ENCODE results near the gene HES7. TPM values are rescaled to one million over a fixed set of nuclear protein-coding genes. Genes with fewer than 3 reads are reported as not detected.

The HES7 gene
- total RNA-seq, 4 donors from 2014 or later, result 1.4 TPM; not detected in 3

DNA sequence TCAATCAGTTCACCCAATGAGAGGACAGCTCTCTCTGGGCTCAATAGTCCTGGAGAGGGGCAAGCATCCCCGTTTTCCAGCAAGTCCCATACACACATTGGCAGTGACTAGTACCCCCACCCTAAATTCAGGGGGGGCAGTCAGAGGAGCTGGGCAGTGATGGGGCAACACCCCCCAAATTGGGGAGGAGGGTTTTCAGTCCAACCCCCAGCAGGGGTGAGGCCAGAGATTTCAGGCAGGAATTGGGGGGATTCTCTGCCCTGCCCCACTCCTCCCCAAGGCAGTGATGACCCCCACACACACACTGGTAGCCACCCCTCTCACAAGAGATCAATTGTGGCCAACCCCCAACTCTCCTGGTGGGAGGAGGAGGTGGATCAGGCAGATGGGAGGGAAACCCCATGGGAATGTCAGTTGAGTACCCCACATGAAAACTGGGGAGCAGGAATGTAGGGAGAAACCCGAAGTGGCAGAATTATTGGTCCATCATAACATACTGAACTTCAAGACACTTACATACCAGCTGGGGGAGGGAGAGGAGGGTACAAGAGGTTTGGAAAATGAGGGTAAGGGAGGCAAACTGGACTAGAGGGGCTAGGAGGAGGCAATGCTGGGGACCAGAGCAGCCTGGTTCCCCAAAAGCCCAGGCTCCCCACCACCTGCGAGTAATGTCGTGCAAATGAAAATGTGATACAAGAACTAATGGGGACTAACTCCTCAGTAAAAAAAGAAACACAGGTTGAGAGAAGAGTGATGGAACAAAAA lies 35.7 kb upstream of the HES7 start:
- peaks cover 9 to 27% (median 23%) of the 10 kb centered on the region in 4 donors for H3K36me3 ChIP-seq
- H3K27ac ChIP-seq (replicated peaks in 1 of 4), result peak overlapping the region; percentile 100
- DNase-seq (ENCODE audit: extremely low spot score), result no peak
- H3K27me3 ChIP-seq, result no peaks in the 10 kb centered on the region
- intact Hi-C loops (cut with DNase I), result no loop called here
- WGBS, result 71% methylated on average over 4 of the region's 4 CpGs
- no peaks in the 10 kb centered on the region for H3K9me3 ChIP-seq
- peaks cover 49 to 72% (median 71%) of the 10 kb centered on the region in 4 donors for H3K4me1 ChIP-seq
- H3K4me3 ChIP-seq, result no peak overlapping the region
- TF ChIP-seq, protein P1, sequence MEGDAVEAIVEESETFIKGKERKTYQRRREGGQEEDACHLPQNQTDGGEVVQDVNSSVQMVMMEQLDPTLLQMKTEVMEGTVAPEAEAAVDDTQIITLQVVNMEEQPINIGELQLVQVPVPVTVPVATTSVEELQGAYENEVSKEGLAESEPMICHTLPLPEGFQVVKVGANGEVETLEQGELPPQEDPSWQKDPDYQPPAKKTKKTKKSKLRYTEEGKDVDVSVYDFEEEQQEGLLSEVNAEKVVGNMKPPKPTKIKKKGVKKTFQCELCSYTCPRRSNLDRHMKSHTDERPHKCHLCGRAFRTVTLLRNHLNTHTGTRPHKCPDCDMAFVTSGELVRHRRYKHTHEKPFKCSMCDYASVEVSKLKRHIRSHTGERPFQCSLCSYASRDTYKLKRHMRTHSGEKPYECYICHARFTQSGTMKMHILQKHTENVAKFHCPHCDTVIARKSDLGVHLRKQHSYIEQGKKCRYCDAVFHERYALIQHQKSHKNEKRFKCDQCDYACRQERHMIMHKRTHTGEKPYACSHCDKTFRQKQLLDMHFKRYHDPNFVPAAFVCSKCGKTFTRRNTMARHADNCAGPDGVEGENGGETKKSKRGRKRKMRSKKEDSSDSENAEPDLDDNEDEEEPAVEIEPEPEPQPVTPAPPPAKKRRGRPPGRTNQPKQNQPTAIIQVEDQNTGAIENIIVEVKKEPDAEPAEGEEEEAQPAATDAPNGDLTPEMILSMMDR (IDR thresholded peaks at IDR 0.05), result no peak
- TF ChIP-seq POLR2A (IDR thresholded peaks at IDR 0.05; ENCODE audit: low read depth), result no peak
- TF ChIP-seq POLR2AphosphoS5 (IDR thresholded peaks at IDR 0.05), result no peak

DNA sequence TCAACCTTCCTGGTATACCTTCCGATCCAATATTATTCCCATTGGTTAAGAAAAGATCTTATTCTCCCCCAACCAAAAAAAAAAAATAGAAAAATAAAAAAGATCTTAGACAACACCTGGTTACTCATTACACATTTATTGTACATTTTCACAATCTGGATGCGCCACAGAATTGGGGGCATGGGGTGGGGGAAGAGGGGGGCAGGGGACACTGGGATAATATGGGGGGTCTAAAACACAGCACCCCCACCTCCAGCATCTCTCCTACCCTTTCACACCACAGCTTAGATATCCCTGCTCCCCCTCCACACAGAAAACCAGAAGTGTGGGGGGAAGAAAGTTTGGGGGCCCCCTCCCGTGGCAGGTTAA lies 35.1 kb upstream of the HES7 start:
- Histone ChIP-seq H3K36me3 (peaks cover 9 to 27% (median 23%) of the 10 kb centered on the region in 4 donors), H3K27me3 (no peaks in the 10 kb centered on the region), H3K4me1 (peaks cover 42 to 66% (median 65%) of the 10 kb centered on the region in 4 donors), H3K9me3 (no peaks in the 10 kb centered on the region), H3K27ac (replicated peaks in 1 of 4) (peak overlapping the region; percentile 100), H3K4me3 (no peak overlapping the region)
- intact Hi-C loops (cut with DNase I), result no loop called here
- DNase-seq (ENCODE audit: extremely low spot score), result no peak
- 60% methylated on average over 3 of the region's 3 CpGs for WGBS
- TF ChIP-seq POLR2A (IDR thresholded peaks at IDR 0.05; ENCODE audit: low read depth) (no peak), POLR2AphosphoS5 (IDR thresholded peaks at IDR 0.05) (no peak), EP300 (IDR thresholded peaks at IDR 0.05) (no peak)
- TF ChIP-seq, protein P1 (IDR thresholded peaks at IDR 0.05), result no peak

GRCh38 chr17:8158267-8159031 lies 34.5 kb upstream of the HES7 start:
- WGBS, result 38% methylated on average over 20 of the region's 20 CpGs
- peak; percentile 99 for DNase-seq (ENCODE audit: extremely low spot score)
- Histone ChIP-seq H3K27me3 (no peaks in the 10 kb centered on the region), H3K4me3 (peak overlapping the region in 1 of 4 donors; percentile 15), H3K36me3 (peaks cover 9 to 27% (median 23%) of the 10 kb centered on the region in 4 donors), H3K27ac (replicated peaks in 1 of 4) (peak overlapping the region; percentile 100), H3K9me3 (no peaks in the 10 kb centered on the region), H3K4me1 (peaks cover 42 to 66% (median 65%) of the 10 kb centered on the region in 4 donors)
- intact Hi-C loops (cut with DNase I), result loop anchor here (1.0 kb wide), 1 partner anchor 20 kb away; no protein-coding TSS in a partner anchor
- TF ChIP-seq POLR2AphosphoS5 (IDR thresholded peaks at IDR 0.05), result peak in 1 of 2 donors; percentile 88
- TF ChIP-seq POLR2A (IDR thresholded peaks at IDR 0.05; ENCODE audit: low read depth), result no peak
- TF ChIP-seq EP300 (IDR thresholded peaks at IDR 0.05), result no peak
- TF ChIP-seq, protein P1 (IDR thresholded peaks at IDR 0.05), result peak; percentile 94 to 98 (median 96)

- WGBS, result under 1% methylated on average over 58 of the region's 59 CpGs
- H3K9me3 ChIP-seq, result no peaks in the 10 kb centered on the region
- peaks cover 9 to 28% (median 23%) of the 10 kb centered on the region in 4 donors for H3K36me3 ChIP-seq
- peak overlapping the region; percentile 72 to 93 (median 84) for H3K4me3 ChIP-seq
- intact Hi-C loops (cut with DNase I), result no loop called here
- H3K4me1 ChIP-seq, result peaks cover 42 to 63% (median 63%) of the 10 kb centered on the region in 4 donors
- H3K27ac ChIP-seq (replicated peaks in 1 of 4), result peak overlapping the region; percentile 100
- TF ChIP-seq EP300 (IDR thresholded peaks at IDR 0.05) (peak; percentile 2), POLR2A (IDR thresholded peaks at IDR 0.05; ENCODE audit: low read depth) (peak; percentile 100), POLR2AphosphoS5 (IDR thresholded peaks at IDR 0.05) (peak in 1 of 2 donors; percentile 100)
- TF ChIP-seq, protein P1 (IDR thresholded peaks at IDR 0.05), result no peak
- peak; percentile 100 for DNase-seq (ENCODE audit: extremely low spot score)
- H3K27me3 ChIP-seq, result no peaks in the 10 kb centered on the region
These were observed 32.5 kb upstream of the HES7 start for GRCh38 chr17:8156246-8156992.

Data from esophagus muscularis mucosa (tissue), 4 donors.